Measurements from ENCODE around the gene BMPR1A. TPM values are rescaled to one million over a fixed set of nuclear protein-coding genes. Genes with fewer than 3 reads are reported as not detected.

Gene BMPR1A
- total and polyA plus RNA-seq, 2 of the 13 experiments (the other 11 are each of a cell fraction or from before 2014, with no cell fraction given): 17.8 to 44.2 TPM

DNA sequence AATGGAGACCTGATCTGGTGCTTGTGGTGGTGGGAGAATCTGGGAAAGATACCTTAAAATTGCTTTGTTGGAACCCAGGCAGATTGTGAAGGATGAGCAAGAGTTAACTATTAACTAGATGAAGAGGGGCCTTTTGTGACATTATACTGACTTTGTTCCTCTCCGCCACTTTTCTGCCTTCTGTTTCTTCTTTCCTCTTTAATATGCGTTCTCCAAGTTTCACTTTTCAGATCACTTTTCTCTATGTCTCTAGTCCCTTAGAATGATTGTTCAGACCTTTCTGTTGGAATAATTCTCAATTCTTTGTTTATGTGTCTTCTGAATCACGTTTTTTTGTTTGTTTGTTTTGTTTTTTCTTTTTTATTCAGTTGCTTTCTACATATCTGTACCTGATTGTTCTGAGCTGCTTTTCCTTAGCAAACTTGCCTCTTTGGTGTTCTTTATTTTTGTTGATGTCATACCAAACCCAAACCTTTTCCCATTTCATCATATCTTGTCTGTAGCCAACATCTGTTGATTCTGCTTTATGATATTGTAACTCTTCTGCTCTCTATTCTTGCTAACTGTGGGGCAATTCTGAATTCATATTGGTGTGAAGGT lies 2.8 kb downstream of the BMPR1A start (continued):
- TF ChIP-seq, protein P1, sequence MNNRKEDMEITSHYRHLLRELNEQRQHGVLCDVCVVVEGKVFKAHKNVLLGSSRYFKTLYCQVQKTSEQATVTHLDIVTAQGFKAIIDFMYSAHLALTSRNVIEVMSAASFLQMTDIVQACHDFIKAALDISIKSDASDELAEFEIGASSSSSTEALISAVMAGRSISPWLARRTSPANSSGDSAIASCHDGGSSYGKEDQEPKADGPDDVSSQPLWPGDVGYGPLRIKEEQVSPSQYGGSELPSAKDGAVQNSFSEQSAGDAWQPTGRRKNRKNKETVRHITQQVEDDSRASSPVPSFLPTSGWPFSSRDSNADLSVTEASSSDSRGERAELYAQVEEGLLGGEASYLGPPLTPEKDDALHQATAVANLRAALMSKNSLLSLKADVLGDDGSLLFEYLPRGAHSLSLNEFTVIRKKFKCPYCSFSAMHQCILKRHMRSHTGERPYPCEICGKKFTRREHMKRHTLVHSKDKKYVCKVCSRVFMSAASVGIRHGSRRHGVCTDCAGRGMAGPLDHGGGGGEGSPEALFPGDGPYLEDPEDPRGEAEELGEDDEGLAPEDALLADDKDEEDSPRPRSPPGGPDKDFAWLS (CRISPR knock-in tag; IDR thresholded peaks at IDR 0.05; ENCODE audit: borderline replicate concordance): no peak
- TF ChIP-seq ZNF484 (CRISPR knock-in tag; IDR thresholded peaks at IDR 0.05; ENCODE audit: borderline replicate concordance, low read depth) (no peak), TARDBP (CRISPR knock-in tag; IDR thresholded peaks at IDR 0.05) (no peak), ZBTB20 (CRISPR knock-in tag; IDR thresholded peaks at IDR 0.05; ENCODE audit: borderline replicate concordance, low read depth) (no peak)
- TF ChIP-seq, protein P2, sequence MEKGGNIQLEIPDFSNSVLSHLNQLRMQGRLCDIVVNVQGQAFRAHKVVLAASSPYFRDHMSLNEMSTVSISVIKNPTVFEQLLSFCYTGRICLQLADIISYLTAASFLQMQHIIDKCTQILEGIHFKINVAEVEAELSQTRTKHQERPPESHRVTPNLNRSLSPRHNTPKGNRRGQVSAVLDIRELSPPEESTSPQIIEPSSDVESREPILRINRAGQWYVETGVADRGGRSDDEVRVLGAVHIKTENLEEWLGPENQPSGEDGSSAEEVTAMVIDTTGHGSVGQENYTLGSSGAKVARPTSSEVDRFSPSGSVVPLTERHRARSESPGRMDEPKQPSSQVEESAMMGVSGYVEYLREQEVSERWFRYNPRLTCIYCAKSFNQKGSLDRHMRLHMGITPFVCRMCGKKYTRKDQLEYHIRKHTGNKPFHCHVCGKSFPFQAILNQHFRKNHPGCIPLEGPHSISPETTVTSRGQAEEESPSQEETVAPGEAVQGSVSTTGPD (CRISPR knock-in tag; IDR thresholded peaks at IDR 0.05): no peak

GRCh38 chr10:86763404-86763803 lies 7.0 kb downstream of the BMPR1A start:
- ChIA-PET POLR2A (no interaction called here), CTCF (ENCODE audit: low intra/inter-chr PET ratio, low total read pairs) (no interaction called here)
- DNase-seq (ENCODE audit: low spot score) (no peak), FAIRE-seq (no peak), ATAC-seq (no peak)
- no peaks in the 10 kb centered on the region for H3K36me3 ChIP-seq (replicated peaks in 1 of 2; ENCODE audit: control insufficient read depth in 1 of 2, insufficient read depth in 2 of 2, low read length in 2 of 2)
- H3K4me1 ChIP-seq (ENCODE audit: insufficient read depth, low read length): peaks cover 44% of the 10 kb centered on the region
- H3K27me3 ChIP-seq (ENCODE audit: control insufficient read depth in 1 of 2, insufficient read depth in 2 of 2, low read length in 2 of 2): no peaks in the 10 kb centered on the region
- no peak overlapping the region for H3K27ac ChIP-seq (ENCODE audit: extremely low read length, insufficient read depth, low read length)
- H3K9ac ChIP-seq (ENCODE audit: insufficient read depth, low read depth, low read length): no peak overlapping the region
- H2AFZ ChIP-seq (ENCODE audit: low read length): no peak overlapping the region
- no peaks in the 10 kb centered on the region for H3K9me3 ChIP-seq (ENCODE audit: low read length)
- H3K4me3 ChIP-seq (replicated peaks in 1 of 3; ENCODE audit: insufficient read depth in 1 of 3, low read depth in 2 of 3, low read length in 3 of 3): no peak overlapping the region
- intact Hi-C loops (cut with micrococcal nuclease; ENCODE audit: unreplicated experiment): no loop called here
- H3K79me2 ChIP-seq (ENCODE audit: insufficient read depth, low read length): peaks cover 94% of the 10 kb centered on the region
- no peak overlapping the region for H3K4me2 ChIP-seq (ENCODE audit: low read depth, low read length)
- WGBS (ENCODE audit: low lambda C conversion rate): 97% methylated on average over 5 of the region's 5 CpGs
- in situ Hi-C loops (cut with HindIII; ENCODE audit: extremely low pct_ligation_motif_present, low pct_unique_long_range_greater_than_20kb): no loop called here
- no TSS peak for BruUV-seq (replicated peaks)
- H4K20me1 ChIP-seq (ENCODE audit: insufficient read depth, low read length): peaks cover 37% of the 10 kb centered on the region
- no peak for TF ChIP-seq ZNF441 (CRISPR knock-in tag; IDR thresholded peaks at IDR 0.05; ENCODE audit: borderline replicate concordance)
- no peak for TF ChIP-seq ZNF557 (CRISPR knock-in tag; IDR thresholded peaks at IDR 0.05)
- TF ChIP-seq MZF1 (CRISPR knock-in tag; IDR thresholded peaks at IDR 0.05; ENCODE audit: borderline replicate concordance): no peak
- no peak for TF ChIP-seq ZNF230 (CRISPR knock-in tag; IDR thresholded peaks at IDR 0.05)
- no peak for TF ChIP-seq ZNF577 (CRISPR knock-in tag; IDR thresholded peaks at IDR 0.05; ENCODE audit: borderline replicate concordance, low read depth)
- no peak for TF ChIP-seq GMEB2 (CRISPR knock-in tag; IDR thresholded peaks at IDR 0.05; ENCODE audit: low read depth)
- TF ChIP-seq, protein P3, sequence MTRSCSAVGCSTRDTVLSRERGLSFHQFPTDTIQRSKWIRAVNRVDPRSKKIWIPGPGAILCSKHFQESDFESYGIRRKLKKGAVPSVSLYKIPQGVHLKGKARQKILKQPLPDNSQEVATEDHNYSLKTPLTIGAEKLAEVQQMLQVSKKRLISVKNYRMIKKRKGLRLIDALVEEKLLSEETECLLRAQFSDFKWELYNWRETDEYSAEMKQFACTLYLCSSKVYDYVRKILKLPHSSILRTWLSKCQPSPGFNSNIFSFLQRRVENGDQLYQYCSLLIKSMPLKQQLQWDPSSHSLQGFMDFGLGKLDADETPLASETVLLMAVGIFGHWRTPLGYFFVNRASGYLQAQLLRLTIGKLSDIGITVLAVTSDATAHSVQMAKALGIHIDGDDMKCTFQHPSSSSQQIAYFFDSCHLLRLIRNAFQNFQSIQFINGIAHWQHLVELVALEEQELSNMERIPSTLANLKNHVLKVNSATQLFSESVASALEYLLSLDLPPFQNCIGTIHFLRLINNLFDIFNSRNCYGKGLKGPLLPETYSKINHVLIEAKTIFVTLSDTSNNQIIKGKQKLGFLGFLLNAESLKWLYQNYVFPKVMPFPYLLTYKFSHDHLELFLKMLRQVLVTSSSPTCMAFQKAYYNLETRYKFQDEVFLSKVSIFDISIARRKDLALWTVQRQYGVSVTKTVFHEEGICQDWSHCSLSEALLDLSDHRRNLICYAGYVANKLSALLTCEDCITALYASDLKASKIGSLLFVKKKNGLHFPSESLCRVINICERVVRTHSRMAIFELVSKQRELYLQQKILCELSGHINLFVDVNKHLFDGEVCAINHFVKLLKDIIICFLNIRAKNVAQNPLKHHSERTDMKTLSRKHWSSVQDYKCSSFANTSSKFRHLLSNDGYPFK (CRISPR knock-in tag; IDR thresholded peaks at IDR 0.05; ENCODE audit: borderline replicate concordance): no peak
- no peak for TF ChIP-seq ZNF605 (CRISPR knock-in tag; IDR thresholded peaks at IDR 0.05)
- TF ChIP-seq MXD4 (CRISPR knock-in tag; IDR thresholded peaks at IDR 0.05): no peak

Data from HepG2 (cell line).